ENCODE results near the gene DPYSL5.
A peak's percentile ranks its signal among the peaks of the same experiment; 100 is the strongest.

Gene DPYSL5

GRCh38 chr2:26969077-26969844 is 121.3 kb downstream of the DPYSL5 start:
- DNase-seq: no peak

GRCh38 chr2:26970244-26970927 is 122.5 kb downstream of the DPYSL5 start, which contains the start of gene MAPRE3:
TSS of gene MAPRE3 (plus strand) at chr2:26970637. CDS start at chr2:27022219, 51,582 bp downstream.
- peak; percentile 85 to 88 for DNase-seq

- peak in 1 of 2 experiments; percentile 31 for DNase-seq
Observed at GRCh38 chr2:26970928-26971627, 123.1 kb downstream of the DPYSL5 start.

GRCh38 chr2:26971911-26972786 is 124.2 kb downstream of the DPYSL5 start:
- DNase-seq: no peak

GRCh38 chr2:26974352-26974751 is 126.4 kb downstream of the DPYSL5 start:
- DNase-seq: no peak

GRCh38 chr2:26975102-26975501 is 127.2 kb downstream of the DPYSL5 start:
- DNase-seq: no peak

GRCh38 chr2:26975656-26976055 is 127.7 kb downstream of the DPYSL5 start:
- DNase-seq: no peak

- DNase-seq: no peak
Observed at GRCh38 chr2:26976237-26976636, 128.3 kb downstream of the DPYSL5 start.

- no peak for DNase-seq
Observed at GRCh38 chr2:26977012-26977411, 129.1 kb downstream of the DPYSL5 start.

GRCh38 chr2:26978061-26978596 is 130.2 kb downstream of the DPYSL5 start:
- no peak for DNase-seq

- DNase-seq: no peak
Observed at GRCh38 chr2:26979741-26980140, 131.8 kb downstream of the DPYSL5 start.

GRCh38 chr2:26980971-26981370 is 133.0 kb downstream of the DPYSL5 start:
- DNase-seq: no peak

- DNase-seq: peak in 1 of 2 experiments; percentile 22
Observed at GRCh38 chr2:26982102-26982742, 134.3 kb downstream of the DPYSL5 start.

- no peak for DNase-seq
Observed at GRCh38 chr2:26983746-26984145, 135.8 kb downstream of the DPYSL5 start.

GRCh38 chr2:26985807-26986206 is 137.9 kb downstream of the DPYSL5 start:
- no peak for DNase-seq

- no peak for DNase-seq
Observed at GRCh38 chr2:26986576-26986975, 138.6 kb downstream of the DPYSL5 start.

- DNase-seq: no peak
Observed at GRCh38 chr2:26988058-26988860, 140.3 kb downstream of the DPYSL5 start.

GRCh38 chr2:26989156-26989555 is 141.2 kb downstream of the DPYSL5 start:
- DNase-seq: no peak

- no peak for DNase-seq
Observed at GRCh38 chr2:26991717-26992116, 143.8 kb downstream of the DPYSL5 start.

GRCh38 chr2:26993768-26994167 is 145.8 kb downstream of the DPYSL5 start:
- DNase-seq: no peak

GRCh38 chr2:26994983-26995382 is 147.1 kb downstream of the DPYSL5 start:
- no peak for DNase-seq

Measured in activated T-cell treated with anti-CD3 and anti-CD28 coated beads, Interleukin-2, amount 50 U/mL, for 48 hours (primary cell).